K562 (cell line): Measurements from ENCODE around the gene SAP30BP. TPM values are rescaled to one million over a fixed set of nuclear protein-coding genes. Genes with fewer than 3 reads are reported as not detected.

Experiments used
- BCLAF1 ChIP-seq, 2 experiments: fragments of 450-650 bp in 1 of 2; IDR thresholded peaks; 2 replicates each; pipeline ENCODE4 v1.6.1; 2011 to 2017; ENCODE audit warnings: low read depth in 2 of 2, antibody characterized with exemption in 1 of 2, borderline replicate concordance in 1 of 2, low read length in 1 of 2, mild to moderate bottlenecking in 1 of 2, mixed read lengths in 1 of 2; ENCODE audit not compliant: control insufficient read depth in 1 of 2
- ELK1 ChIP-seq: sonication (generic); formaldehyde crosslinking; IDR thresholded peaks from 2 replicates; pipeline ENCODE4 v1.8.1; 2022; ENCODE audit warnings: missing genetic modification reagents
- EWSR1 ChIP-seq: fragments of 450-650 bp; IDR thresholded peaks from 2 replicates; pipeline ENCODE4 v1.6.1; 2018; ENCODE audit warnings: borderline replicate concordance, mild to moderate bottlenecking, low read depth, moderate library complexity; ENCODE audit not compliant: partially characterized antibody
- GTF2B ChIP-seq: IDR thresholded peaks from 2 replicates; pipeline ENCODE4 v1.6.1; 2011; ENCODE audit not compliant: insufficient read length; ENCODE audit errors: extremely low read depth
- HMGN3 ChIP-seq: IDR thresholded peaks from 2 replicates; pipeline ENCODE4 v1.6.1; 2011; ENCODE audit warnings: borderline replicate concordance, low read depth, mild to moderate bottlenecking, mixed read lengths, low read length; ENCODE audit not compliant: insufficient read length; ENCODE audit errors: extremely low read depth
- HNRNPL ChIP-seq: fragments of 200-400 bp; formaldehyde crosslinking; IDR thresholded peaks from 2 replicates; pipeline ENCODE4 v1.6.1; 2017; ENCODE audit warnings: low read depth, mild to moderate bottlenecking, low read length
- HNRNPUL1 ChIP-seq: fragments of 200-400 bp; formaldehyde crosslinking; IDR thresholded peaks from 2 replicates; pipeline ENCODE4 v1.6.1; 2017; ENCODE audit warnings: low read length
- MTA2 ChIP-seq: fragments of 450-650 bp; IDR thresholded peaks from 2 replicates; pipeline ENCODE4 v1.6.1; 2016; ENCODE audit warnings: low read depth
- MYC ChIP-seq, 2 experiments: fragments of 250-450 bp in 1 of 2; sonication (Bioruptor Pico) in 1 of 2; IDR thresholded peaks; 2 replicates each; pipeline versions ENCODE4 v1.5.1 to v1.6.1; 2012 to 2021; ENCODE audit warnings: low read depth in 2 of 2, borderline replicate concordance in 1 of 2, improper control_type of control experiment in 1 of 2, low read length in 1 of 2, mild to moderate bottlenecking in 1 of 2, moderate library complexity in 1 of 2
- PHB ChIP-seq: fragments of 250-450 bp; sonication (Bioruptor Pico); IDR thresholded peaks from 2 replicates; pipeline ENCODE4 v1.5.0; 2021
- RBM14 ChIP-seq: fragments of 200-400 bp; formaldehyde crosslinking; IDR thresholded peaks from 2 replicates; pipeline ENCODE4 v1.6.1; 2018; ENCODE audit warnings: low read depth, mild to moderate bottlenecking, low read length, moderate library complexity, borderline replicate concordance; ENCODE audit not compliant: insufficient read depth
- RUNX1 ChIP-seq: sonication (generic); IDR thresholded peaks from 2 replicates; pipeline ENCODE4 v1.6.1; 2016; ENCODE audit warnings: antibody characterized with exemption, low read depth
- SAP30 ChIP-seq: fragments of 200-600 bp; sonication (generic); IDR thresholded peaks from 2 replicates; pipeline ENCODE4 v1.6.1; 2012; ENCODE audit warnings: borderline replicate concordance, low read depth, mild to moderate bottlenecking, moderate library complexity, low read length, control low read depth, inconsistent platforms; ENCODE audit not compliant: insufficient read depth, poor library complexity, severe bottlenecking
- SMARCC2 ChIP-seq: fragments of 450-650 bp; IDR thresholded peaks from 2 replicates; pipeline ENCODE4 v1.6.1; 2017; ENCODE audit warnings: antibody characterized with exemption, moderate library complexity, mild to moderate bottlenecking, low read depth
- TCF3 ChIP-seq: sonication (generic); formaldehyde crosslinking; IDR thresholded peaks from 2 replicates; pipeline ENCODE4 v1.4.0; 2020; ENCODE audit warnings: mild to moderate bottlenecking, missing genetic modification reagents
- XRCC5 ChIP-seq: fragments of 200-400 bp; formaldehyde crosslinking; IDR thresholded peaks from 2 replicates; pipeline ENCODE4 v1.6.1; 2017; ENCODE audit warnings: low read depth, mild to moderate bottlenecking, low read length
- YBX1 ChIP-seq: fragments of 450-650 bp; IDR thresholded peaks from 2 replicates; pipeline ENCODE4 v1.7.1; 2016; ENCODE audit warnings: mild to moderate bottlenecking
- ZNF174 ChIP-seq: fragments of 250-450 bp; sonication (Bioruptor Pico); IDR thresholded peaks from 2 replicates; pipeline ENCODE4 v1.4.0; 2020; ENCODE audit warnings: mild to moderate bottlenecking
- ZNF511 ChIP-seq: sonication (generic); formaldehyde crosslinking; IDR thresholded peaks from 2 replicates; pipeline ENCODE4 v1.8.0; 2022; ENCODE audit warnings: mild to moderate bottlenecking, missing genetic modification reagents
- ZNF764 ChIP-seq: fragments of 250-450 bp; sonication (Bioruptor Pico); IDR thresholded peaks from 2 replicates; pipeline ENCODE4 v1.4.0; 2020; ENCODE audit warnings: low read depth, mild to moderate bottlenecking, moderate library complexity
- ZNF785 ChIP-seq: fragments of 250-450 bp; sonication (Bioruptor Pico); IDR thresholded peaks from 2 replicates; pipeline ENCODE4 v1.4.0; 2020; ENCODE audit warnings: mild to moderate bottlenecking
- polyA plus RNA-seq, 8 experiments: library from polyadenylated mRNA; depleted of rRNA in 4 of 8; stranded (reverse) in 5 of 8; unstranded in 3 of 8; fragments of >200 nt; fragmentation: Nextera tagmentation in 2 of 8; fragmentation: Illumina TruSeq in 1 of 8; extraction: Ambion mirVana in 2 of 8; extraction: Trizol in 1 of 8; gene quantifications; 2 replicates each; pipeline versions ENCODE4 v1.2.1 to v1.2.3, GENCODE V29; 2011 to 2014; ENCODE audit warnings: inconsistent platforms in 1 of 8, missing spikeins in 1 of 8
- total RNA-seq, 7 experiments: library from RNA; depleted of rRNA in 6 of 7; stranded (reverse); fragments of >200 nt in 6 of 7; fragmentation: Illumina TruSeq in 2 of 7; extraction: Trizol in 2 of 7; gene quantifications; 2 replicates each; pipeline versions ENCODE4 v1.2.1 to v1.2.3, GENCODE V29; 2011 to 2021; ENCODE audit warnings: low replicate concordance in 1 of 7

Gene SAP30BP
- total and polyA plus RNA-seq, 9 of the 15 experiments (the other 6 are each of a cell fraction or from before 2014, with no cell fraction given): 45.3 to 154 (median 71.7) TPM

GRCh38 chr17:75666959-75667790 lies at the start of gene SAP30BP, which contains the start of gene RECQL5 (continued):
- TF ChIP-seq BCLAF1 (IDR thresholded peaks at IDR 0.05; ENCODE audit: borderline replicate concordance in 1 of 2, control insufficient read depth in 1 of 2, low read depth in 2 of 2, low read length in 1 of 2) (no peak), PHB (CRISPR knock-in tag) (no peak), HNRNPL (no peak), GTF2B (no peak), XRCC5 (no peak), HNRNPUL1 (no peak), ZNF511 (CRISPR knock-in tag) (no peak; the same call in 1 of the 2 replicates), SMARCC2 (no peak), HMGN3 (no peak), ZNF174 (no peak), ZNF764 (no peak), RBM14 (no peak), RUNX1 (no peak), ELK1 (CRISPR knock-in tag) (no peak), SAP30 (peak; percentile 58), TCF3 (CRISPR knock-in tag) (no peak), MTA2 (no peak), EWSR1 (no peak), YBX1 (no peak), MYC (IDR thresholded peaks at IDR 0.05; ENCODE audit: low read depth, low read length) (peak; percentile 75), MYC (CRISPR knock-in tag; IDR thresholded peaks at IDR 0.05; ENCODE audit: borderline replicate concordance, low read depth) (no peak), ZNF785 (CRISPR knock-in tag) (no peak)
